CD8-positive, alpha-beta memory T cell (primary cell): ENCODE results near the gene ERI3. TPM values are rescaled to one million over a fixed set of nuclear protein-coding genes. Genes with fewer than 3 reads are reported as not detected.

Experiments used
- CTCF ChIA-PET: fragments of 350-600 bp; sonication (Branson Sonifier 250); formaldehyde crosslinking; loops from one replicate; lab custom pipeline; 2021; ENCODE audit warnings: antibody characterized with exemption; lab: Charles Lee
- POLR2A ChIA-PET: fragments of 350-600 bp; sonication (Branson Sonifier 250); formaldehyde crosslinking; loops from one replicate; lab custom pipeline; 2021; ENCODE audit warnings: antibody characterized with exemption; lab: Charles Lee
- DNase-seq, 5 donors: peaks; one replicate each; pipeline versions ENCODE4 v3.0.0 to v3.0.0-alpha.2; 2020 to 2022; ENCODE audit warnings: mixed read lengths in 1 of 5
- H3K27ac ChIP-seq: one replicate; pipeline ENCODE4 v1.7.0; 2013; ENCODE audit warnings: low read depth, mild to moderate bottlenecking, low read length, moderate library complexity
- H3K27me3 ChIP-seq: 2 replicates; pipeline ENCODE4 v1.7.0; 2013; ENCODE audit warnings: low read length, mild to moderate bottlenecking; ENCODE audit not compliant: insufficient read depth, poor library complexity, severe bottlenecking
- H3K36me3 ChIP-seq: 2 replicates; pipeline ENCODE4 v1.7.0; 2013; ENCODE audit warnings: mild to moderate bottlenecking, low read length, moderate library complexity; ENCODE audit not compliant: insufficient read depth
- H3K4me1 ChIP-seq: 2 replicates; pipeline ENCODE4 v1.7.0; 2013; ENCODE audit warnings: mild to moderate bottlenecking, low read length, moderate library complexity; ENCODE audit not compliant: insufficient read depth
- H3K4me3 ChIP-seq: 2 replicates; pipeline ENCODE4 v1.7.0; 2013; ENCODE audit warnings: mild to moderate bottlenecking, low read length
- H3K9me3 ChIP-seq: 2 replicates; pipeline ENCODE4 v1.7.0; 2013; ENCODE audit warnings: mild to moderate bottlenecking, low read length
- H3K27ac Mint-ChIP-seq, 8 donors: one replicate each; pipeline ENCODE4 v1.8.0; 2020 to 2021; ENCODE audit warnings: mixed read lengths in 8 of 8, mild to moderate bottlenecking in 6 of 8, inconsistent platforms in 3 of 8, moderate library complexity in 3 of 8
- H3K27me3 Mint-ChIP-seq, 2 donors: one replicate each; pipeline ENCODE4 v1.8.0; 2020 to 2021; ENCODE audit warnings: mixed read lengths in 2 of 2, mild to moderate bottlenecking in 1 of 2, moderate library complexity in 1 of 2
- H3K36me3 Mint-ChIP-seq, 3 donors: one replicate each; pipeline ENCODE4 v1.8.0; 2020 to 2021; ENCODE audit warnings: mixed read lengths in 3 of 3, inconsistent platforms in 1 of 3, mild to moderate bottlenecking in 1 of 3
- H3K4me1 Mint-ChIP-seq, 3 donors: one replicate each; pipeline ENCODE4 v1.8.0; 2020 to 2021; ENCODE audit warnings: mixed read lengths in 3 of 3, inconsistent platforms in 1 of 3, mild to moderate bottlenecking in 1 of 3
- H3K4me3 Mint-ChIP-seq, 7 donors: one replicate each; pipeline ENCODE4 v1.8.0; 2020 to 2021; ENCODE audit warnings: mixed read lengths in 7 of 7, mild to moderate bottlenecking in 6 of 7, moderate library complexity in 4 of 7, inconsistent platforms in 2 of 7
- H3K9me3 Mint-ChIP-seq, 5 donors: one replicate each; pipeline ENCODE4 v1.8.0; 2020 to 2022; ENCODE audit warnings: mixed read lengths in 5 of 5, mild to moderate bottlenecking in 3 of 5, moderate library complexity in 2 of 5, inconsistent platforms in 1 of 5
- polyA plus RNA-seq: library from polyadenylated mRNA; unstranded; fragments of 300-500 nt; fragmentation: Illumina TruSeq; gene quantifications from one replicate; pipeline ENCODE4 v1.2.3, GENCODE V29; 2021
- total RNA-seq, 2 experiments: library from RNA; stranded (reverse); gene quantifications; one replicate each; pipeline ENCODE4 v1.2.3, GENCODE V29; 2021

The ERI3 gene
- total and polyA plus RNA-seq, 3 experiments from 2014 or later = 36.1 to 59.9 (median 53.8) TPM

- Histone ChIP-seq H3K9me3 (no peaks in the 10 kb centered on the region), H3K4me1 (no peaks in the 10 kb centered on the region), H3K4me3 (no peak overlapping the region), H3K27ac (no peak overlapping the region), H3K27me3 (no peaks in the 10 kb centered on the region), H3K36me3 (no peaks in the 10 kb centered on the region)
- no peak for DNase-seq
- H3K27ac Mint-ChIP-seq = peak overlapping the region in 4 of 8 donors; percentile 6 to 92 (median 44)
- H3K27me3 Mint-ChIP-seq = no peaks in the 10 kb centered on the region
- peaks cover 0 to 15% (median 7%) of the 10 kb centered on the region in 3 donors for H3K36me3 Mint-ChIP-seq
- POLR2A ChIA-PET = no interaction called here
- H3K4me3 Mint-ChIP-seq = no peak overlapping the region
- H3K9me3 Mint-ChIP-seq = no peaks in the 10 kb centered on the region
- CTCF ChIA-PET = no interaction called here
- peaks cover 5 to 15% (median 6%) of the 10 kb centered on the region in 3 donors for H3K4me1 Mint-ChIP-seq
These were observed 91.2 kb downstream of the ERI3 start for GRCh38 chr1:44263568-44264450.

GRCh38 chr1:44262816-44263567 is 92.1 kb downstream of the ERI3 start:
- Histone ChIP-seq H3K4me3 (no peak overlapping the region), H3K27ac (no peak overlapping the region), H3K4me1 (no peaks in the 10 kb centered on the region), H3K27me3 (no peaks in the 10 kb centered on the region), H3K9me3 (no peaks in the 10 kb centered on the region), H3K36me3 (no peaks in the 10 kb centered on the region)
- Mint-ChIP-seq H3K27me3 (no peaks in the 10 kb centered on the region), H3K4me1 (peaks cover 5 to 15% (median 6%) of the 10 kb centered on the region in 3 donors), H3K27ac (peak overlapping the region in 1 of 8 donors; percentile 36), H3K9me3 (no peaks in the 10 kb centered on the region), H3K36me3 (peaks cover 0 to 19% (median 6%) of the 10 kb centered on the region in 3 donors), H3K4me3 (no peak overlapping the region)
- DNase-seq = no peak
- CTCF ChIA-PET = no interaction called here
- POLR2A ChIA-PET = no interaction called here

GRCh38 chr1:44262414-44262813 is 92.6 kb downstream of the ERI3 start:
- Mint-ChIP-seq H3K4me3 (no peak overlapping the region), H3K36me3 (peaks cover 0 to 22% (median 6%) of the 10 kb centered on the region in 3 donors), H3K9me3 (no peaks in the 10 kb centered on the region), H3K27me3 (no peaks in the 10 kb centered on the region), H3K4me1 (peaks cover 5 to 15% (median 6%) of the 10 kb centered on the region in 3 donors), H3K27ac (peak overlapping the region in 2 of 8 donors; percentile 3 to 4)
- no peaks in the 10 kb centered on the region for H3K4me1 ChIP-seq
- no peak for DNase-seq
- CTCF ChIA-PET = no interaction called here
- no peaks in the 10 kb centered on the region for H3K36me3 ChIP-seq
- H3K27ac ChIP-seq = no peak overlapping the region
- no peaks in the 10 kb centered on the region for H3K27me3 ChIP-seq
- POLR2A ChIA-PET = no interaction called here
- H3K9me3 ChIP-seq = no peaks in the 10 kb centered on the region
- H3K4me3 ChIP-seq = no peak overlapping the region

- Mint-ChIP-seq H3K36me3 (peaks cover 0 to 23% (median 6%) of the 10 kb centered on the region in 3 donors), H3K27ac (peak overlapping the region in 3 of 8 donors; percentile 4 to 64 (median 22)), H3K4me3 (no peak overlapping the region), H3K27me3 (no peaks in the 10 kb centered on the region), H3K4me1 (peaks cover 5 to 15% (median 6%) of the 10 kb centered on the region in 3 donors), H3K9me3 (no peaks in the 10 kb centered on the region)
- Histone ChIP-seq H3K27me3 (no peaks in the 10 kb centered on the region), H3K4me1 (no peaks in the 10 kb centered on the region), H3K36me3 (no peaks in the 10 kb centered on the region), H3K27ac (no peak overlapping the region), H3K9me3 (no peaks in the 10 kb centered on the region), H3K4me3 (no peak overlapping the region)
- CTCF ChIA-PET = no interaction called here
- POLR2A ChIA-PET = no interaction called here
- DNase-seq = no peak
These were observed 93.1 kb downstream of the ERI3 start for GRCh38 chr1:44261962-44262361.

- CTCF ChIA-PET = no interaction called here
- H3K4me3 Mint-ChIP-seq = no peak overlapping the region
These were observed 93.8 kb downstream of the ERI3 start for GRCh38 chr1:44261171-44261817.

GRCh38 chr1:44260792-44261170 is 94.3 kb downstream of the ERI3 start:
- CTCF ChIA-PET = no interaction called here

More at GRCh38 chr1:44261171-44261817, 93.8 kb downstream of the ERI3 start:
- Histone ChIP-seq H3K36me3 (no peaks in the 10 kb centered on the region), H3K9me3 (no peaks in the 10 kb centered on the region), H3K27ac (no peak overlapping the region), H3K4me1 (no peaks in the 10 kb centered on the region), H3K27me3 (no peaks in the 10 kb centered on the region), H3K4me3 (no peak overlapping the region)
- Mint-ChIP-seq H3K27me3 (no peaks in the 10 kb centered on the region), H3K4me1 (peaks cover 5 to 15% (median 6%) of the 10 kb centered on the region in 3 donors), H3K27ac (no peak overlapping the region), H3K9me3 (no peaks in the 10 kb centered on the region), H3K36me3 (peaks cover 0 to 25% (median 6%) of the 10 kb centered on the region in 3 donors)
- POLR2A ChIA-PET = no interaction called here
- no peak for DNase-seq

GRCh38 chr1:44259090-44259489 is 96.0 kb downstream of the ERI3 start:
- no peaks in the 10 kb centered on the region for H3K9me3 Mint-ChIP-seq

More at GRCh38 chr1:44260792-44261170, 94.3 kb downstream of the ERI3 start:
- POLR2A ChIA-PET = no interaction called here
- peak overlapping the region in 1 of 8 donors; percentile 68 for H3K27ac Mint-ChIP-seq
- H3K9me3 Mint-ChIP-seq = no peaks in the 10 kb centered on the region
- Histone ChIP-seq H3K4me1 (no peaks in the 10 kb centered on the region), H3K36me3 (no peaks in the 10 kb centered on the region), H3K9me3 (no peaks in the 10 kb centered on the region), H3K4me3 (no peak overlapping the region), H3K27ac (no peak overlapping the region), H3K27me3 (no peaks in the 10 kb centered on the region)
- H3K36me3 Mint-ChIP-seq = peaks cover 0 to 26% (median 6%) of the 10 kb centered on the region in 3 donors
- no peaks in the 10 kb centered on the region for H3K27me3 Mint-ChIP-seq
- no peak for DNase-seq
- H3K4me1 Mint-ChIP-seq = peaks cover 5 to 11% (median 6%) of the 10 kb centered on the region in 3 donors
- no peak overlapping the region for H3K4me3 Mint-ChIP-seq

More at GRCh38 chr1:44259090-44259489, 96.0 kb downstream of the ERI3 start:
- Histone ChIP-seq H3K4me3 (no peak overlapping the region), H3K9me3 (no peaks in the 10 kb centered on the region), H3K36me3 (no peaks in the 10 kb centered on the region), H3K4me1 (no peaks in the 10 kb centered on the region), H3K27me3 (no peaks in the 10 kb centered on the region), H3K27ac (no peak overlapping the region)
- peaks cover 0 to 23% (median 6%) of the 10 kb centered on the region in 3 donors for H3K36me3 Mint-ChIP-seq
- no peaks in the 10 kb centered on the region for H3K27me3 Mint-ChIP-seq
- no peak overlapping the region for H3K4me3 Mint-ChIP-seq
- POLR2A ChIA-PET = no interaction called here
- H3K27ac Mint-ChIP-seq = no peak overlapping the region
- no peak for DNase-seq
- CTCF ChIA-PET = no interaction called here
- H3K4me1 Mint-ChIP-seq = peaks cover 4 to 6% (median 5%) of the 10 kb centered on the region in 3 donors
